ENCODE measurements around the gene KLF1. TPM values are rescaled to one million over a fixed set of nuclear protein-coding genes. Genes with fewer than 3 reads are reported as not detected.
"Not testable (repeated sequence)": the region's sequence is repeated elsewhere in the genome, so short reads cannot be mapped to it uniquely, and the experiment has no call there.

The KLF1 gene
- total RNA-seq, 1 experiment from 2014 or later: not detected

GRCh38 chr19:12890787-12891552 lies 4.0 kb upstream of the KLF1 start, which contains the start of gene GCDH:
Gene GCDH, plus strand, starts transcription at chr19:12891160. Its CDS starts 145 bp downstream, at chr19:12891305.
- peak; percentile 99 for DNase-seq (ENCODE audit: low spot score)

- not testable (repeated sequence) for DNase-seq (ENCODE audit: low spot score)
These were observed 3.3 kb upstream of the KLF1 start for GRCh38 chr19:12890299-12890786.

DNA sequence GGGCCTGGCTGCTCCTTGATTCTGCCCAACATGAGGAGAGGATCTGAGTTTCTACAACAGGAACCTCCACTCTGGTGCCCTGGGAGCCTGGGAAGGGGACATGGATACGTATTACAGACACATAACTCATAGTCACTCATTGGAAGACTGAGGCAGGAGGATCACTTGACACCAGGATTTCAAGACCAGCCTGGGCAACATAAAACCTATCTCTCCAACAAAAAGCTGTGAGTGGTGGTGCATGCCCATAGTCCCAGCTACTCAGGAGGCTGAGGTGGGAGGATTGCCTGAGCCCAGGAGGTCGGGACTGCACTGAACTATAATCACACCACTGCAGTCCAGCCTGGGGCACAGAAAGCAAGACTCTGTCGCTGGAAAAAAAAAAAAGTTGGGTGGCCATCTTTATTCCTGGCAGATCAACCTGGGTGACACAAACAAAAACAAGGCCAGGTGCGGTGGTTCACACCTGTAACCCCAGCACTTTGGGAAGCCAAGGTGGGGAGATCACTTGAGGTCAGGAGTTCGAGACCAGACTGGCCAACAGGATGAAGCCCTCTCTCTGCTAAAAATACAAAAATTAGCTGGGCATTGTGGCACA lies 1.1 kb upstream of the KLF1 start:
- DNase-seq (ENCODE audit: low spot score): no peak

- no peak for DNase-seq (ENCODE audit: low spot score)
These were observed 391 bp downstream of the KLF1 start for GRCh38 chr19:12886651-12886968.

GRCh38 chr19:12885749-12886650 lies 1.0 kb downstream of the KLF1 start:
- DNase-seq (ENCODE audit: low spot score): no peak

DNA sequence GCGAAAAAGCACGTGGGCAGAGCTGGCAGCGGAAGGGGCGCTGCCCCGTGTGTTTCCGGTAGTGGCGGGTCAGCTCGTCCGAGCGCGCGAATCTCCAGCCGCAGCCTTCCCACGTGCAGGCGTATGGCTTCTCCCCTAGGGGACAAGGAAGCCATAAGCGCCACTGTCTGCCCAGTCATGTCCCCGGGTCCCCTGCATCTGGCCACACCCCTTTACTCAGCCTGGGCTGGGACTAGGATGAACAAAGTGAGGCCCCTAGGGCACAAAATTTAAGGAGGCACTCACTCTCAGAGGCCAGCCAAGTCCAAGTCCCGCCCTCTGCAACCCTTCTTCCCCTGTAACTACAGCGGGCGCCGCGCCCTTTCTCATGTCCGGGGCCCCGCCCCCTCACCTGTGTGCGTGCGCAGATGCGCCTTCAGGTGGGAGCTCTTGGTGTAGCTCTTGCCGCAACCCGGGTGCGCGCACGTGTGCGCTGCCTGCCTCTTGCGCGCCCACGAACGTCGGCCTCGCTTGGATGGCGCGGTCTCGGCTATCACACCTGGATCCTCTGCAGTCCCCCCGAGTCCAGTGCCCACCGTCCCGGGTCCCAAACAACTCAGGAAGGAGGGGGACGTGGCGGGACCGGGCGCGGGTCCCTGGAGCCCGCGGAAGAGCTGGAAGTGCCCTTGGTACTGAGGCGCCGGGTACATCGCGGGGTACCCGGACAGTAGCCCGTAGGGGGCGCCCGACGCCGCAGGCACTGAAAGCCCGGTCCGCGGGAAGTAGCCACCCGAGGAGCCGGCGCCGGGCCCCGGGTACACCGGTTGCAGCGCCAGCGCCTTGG lies 1.9 kb downstream of the KLF1 start:
- DNase-seq (ENCODE audit: low spot score): no peak

DNA sequence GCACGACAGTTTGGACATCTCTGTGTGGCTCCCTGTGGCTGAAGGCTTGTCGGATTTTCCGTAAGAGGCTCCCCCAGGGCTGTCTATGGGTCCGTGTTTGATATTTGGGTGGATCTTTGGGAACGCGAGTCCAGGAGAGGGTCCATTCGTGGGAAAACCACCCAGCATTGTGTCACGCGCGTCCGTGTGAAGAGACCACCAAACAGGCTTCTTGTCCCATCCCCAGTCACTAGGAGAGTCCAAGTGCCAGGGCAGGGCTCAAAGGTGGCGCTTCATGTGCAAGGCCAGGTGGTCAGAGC lies 2.4 kb downstream of the KLF1 start:
- DNase-seq (ENCODE audit: low spot score): no peak

- DNase-seq (ENCODE audit: low spot score): no peak
These were observed 2.8 kb downstream of the KLF1 start for GRCh38 chr19:12884202-12884601.

DNA sequence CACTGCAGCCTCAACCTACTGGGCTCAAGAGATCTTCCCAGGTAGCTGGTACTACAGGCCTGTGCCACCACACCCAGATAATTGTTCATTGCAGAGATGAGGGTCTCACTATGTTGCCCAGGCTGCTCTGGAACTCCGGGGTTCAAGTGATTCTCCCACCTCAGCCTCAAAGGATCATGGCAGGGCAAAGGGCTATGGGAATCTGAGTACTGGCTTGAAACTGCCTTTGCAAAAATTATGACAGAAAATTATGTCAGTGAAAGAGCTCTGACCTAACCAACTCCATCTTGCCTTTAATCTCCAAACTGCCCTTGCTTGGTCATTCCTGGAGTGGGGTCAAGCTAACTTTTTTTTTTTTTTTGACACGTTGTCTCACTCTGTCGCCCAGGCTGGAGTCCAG lies 4.4 kb downstream of the KLF1 start:
- no peak for DNase-seq (ENCODE audit: low spot score)

GRCh38 chr19:12881172-12881808 lies 5.7 kb downstream of the KLF1 start, which contains the start of gene DNASE2:
Gene DNASE2, minus strand, starts transcription at chr19:12881449. Its CDS starts 74 bp downstream, at chr19:12881375.
- DNase-seq (ENCODE audit: low spot score): peak; percentile 92

GRCh38 chr19:12880551-12881171 lies 6.3 kb downstream of the KLF1 start:
- no peak for DNase-seq (ENCODE audit: low spot score)

GRCh38 chr19:12875086-12875485 lies 11.9 kb downstream of the KLF1 start:
- DNase-seq (ENCODE audit: low spot score): no peak

DNA sequence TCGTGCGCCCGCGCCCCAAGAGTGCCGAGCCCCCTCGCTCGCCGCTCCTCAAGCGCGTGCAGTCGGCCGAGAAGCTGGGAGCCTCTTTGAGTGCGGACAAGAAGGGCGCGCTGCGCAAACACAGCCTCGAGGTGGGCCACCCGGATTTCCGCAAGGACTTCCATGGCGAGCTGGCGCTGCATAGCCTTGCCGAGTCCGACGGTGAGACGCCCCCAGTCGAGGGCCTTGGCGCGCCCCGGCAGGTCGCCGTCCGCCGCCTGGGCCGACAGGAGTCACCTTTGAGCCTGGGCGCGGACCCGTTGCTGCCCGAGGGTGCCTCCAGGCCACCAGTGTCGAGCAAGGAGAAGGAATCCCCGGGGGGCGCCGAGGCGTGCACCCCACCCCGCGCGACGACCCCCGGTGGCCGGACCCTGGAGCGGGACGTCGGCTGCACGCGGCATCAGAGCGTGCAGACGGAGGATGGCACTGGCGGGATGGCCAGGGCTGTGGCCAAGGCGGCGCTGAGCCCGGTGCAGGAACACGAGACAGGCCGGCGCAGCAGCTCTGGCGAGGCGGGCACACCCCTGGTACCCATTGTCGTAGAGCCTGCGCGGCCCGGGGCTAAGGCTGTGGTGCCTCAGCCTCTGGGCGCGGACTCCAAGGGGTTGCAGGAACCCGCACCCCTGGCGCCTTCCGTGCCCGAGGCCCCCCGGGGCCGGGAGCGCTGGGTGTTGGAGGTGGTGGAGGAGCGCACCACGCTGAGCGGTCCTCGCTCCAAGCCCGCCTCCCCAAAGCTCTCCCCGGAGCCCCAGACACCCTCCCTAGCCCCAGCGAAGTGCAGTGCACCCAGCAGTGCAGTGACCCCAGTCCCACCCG lies 12.9 kb downstream of the KLF1 start:
- DNase-seq (ENCODE audit: low spot score): no peak

DNA sequence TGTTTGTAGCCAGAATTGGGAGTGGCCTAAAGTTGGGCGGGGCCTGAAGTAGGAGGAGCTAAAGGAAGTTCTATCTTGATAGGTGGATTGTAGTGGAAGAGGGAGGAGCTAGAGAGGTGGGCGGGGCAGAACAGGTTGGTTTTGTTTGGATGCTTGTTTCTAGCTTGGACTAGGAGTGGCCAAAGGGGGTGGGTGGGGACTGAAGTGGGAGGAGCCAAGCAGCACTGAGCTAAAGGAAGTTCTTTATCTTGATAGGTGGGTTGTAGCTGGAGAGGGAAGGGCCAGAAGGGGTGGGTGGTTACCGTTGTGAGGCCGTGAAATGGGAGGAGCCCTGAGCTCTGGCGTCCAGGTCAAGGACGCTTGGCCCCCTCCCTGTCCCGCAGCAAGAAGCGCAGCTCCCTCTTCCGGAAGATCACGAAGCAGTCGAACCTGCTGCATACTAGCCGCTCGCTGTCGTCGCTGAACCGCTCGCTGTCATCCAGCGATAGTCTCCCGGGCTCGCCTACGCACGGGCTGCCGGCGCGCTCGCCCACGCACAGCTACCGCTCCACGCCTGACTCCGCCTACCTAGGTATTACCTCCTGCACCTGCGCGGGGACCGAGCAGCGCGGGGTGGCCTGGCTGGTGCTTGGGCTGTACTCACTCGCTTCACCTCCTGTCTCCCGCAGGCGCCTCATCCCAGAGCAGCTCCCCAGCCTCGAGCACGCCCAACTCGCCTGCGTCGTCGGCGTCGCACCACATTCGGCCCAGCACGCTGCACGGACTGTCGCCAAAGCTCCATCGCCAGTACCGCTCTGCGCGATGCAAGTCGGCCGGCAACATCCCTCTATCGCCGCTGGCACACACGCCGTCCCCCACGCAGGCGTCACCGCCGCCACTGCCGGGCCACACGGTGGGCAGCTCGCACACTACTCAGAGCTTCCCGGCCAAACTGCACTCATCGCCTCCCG lies 13.8 kb downstream of the KLF1 start:
- peak; percentile 50 for DNase-seq (ENCODE audit: low spot score)

GRCh38 chr19:12872255-12872654 lies 14.7 kb downstream of the KLF1 start:
- DNase-seq (ENCODE audit: low spot score): no peak

DNA sequence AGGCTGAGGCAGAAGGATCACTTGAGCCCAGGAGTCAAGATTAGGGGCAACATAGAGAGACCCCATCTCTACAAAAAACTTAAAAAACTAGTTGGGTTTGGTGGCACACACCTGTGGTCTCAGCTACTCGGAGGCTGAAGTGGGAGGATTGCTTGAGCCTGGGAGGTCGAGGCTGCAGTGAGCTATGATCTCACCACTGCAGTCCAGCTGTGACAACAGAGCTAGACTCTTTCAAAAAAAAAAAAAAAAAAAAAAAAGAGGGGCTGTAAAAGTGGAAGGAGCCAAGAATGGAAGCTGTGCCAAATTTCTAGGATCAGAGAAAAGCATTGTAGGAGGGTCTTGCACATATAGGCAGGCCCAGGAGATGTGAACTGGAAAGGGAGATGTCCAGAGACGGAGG lies 15.3 kb downstream of the KLF1 start:
- DNase-seq (ENCODE audit: low spot score): no peak

DNA sequence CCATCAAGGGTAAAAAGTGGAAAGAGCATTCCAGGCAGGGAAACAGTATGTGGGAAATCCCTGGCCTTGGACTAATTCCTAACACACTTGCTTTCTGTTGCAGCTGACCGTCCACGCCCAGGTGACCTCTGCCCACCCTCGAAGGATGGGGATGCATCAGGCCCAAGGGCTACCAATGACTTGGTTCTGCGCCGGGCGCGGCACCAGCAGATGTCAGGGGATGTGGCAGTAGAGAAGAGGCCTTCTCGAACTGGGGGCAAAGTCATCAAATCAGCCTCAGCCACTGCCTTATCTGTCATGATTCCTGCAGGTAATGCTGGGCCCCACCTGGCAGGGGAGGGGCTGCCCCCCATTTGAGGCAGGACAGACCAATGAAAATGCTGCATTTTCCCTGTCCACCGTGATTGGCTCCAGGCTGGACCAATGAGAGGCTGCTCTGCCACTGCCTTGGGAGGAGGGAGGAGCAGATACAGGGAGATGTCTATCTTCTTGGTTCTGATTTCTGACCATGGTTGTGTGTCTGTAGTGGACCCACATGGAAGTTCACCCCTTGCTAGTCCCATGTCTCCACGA lies 18.4 kb downstream of the KLF1 start:
- DNase-seq (ENCODE audit: low spot score): no peak
